SHP77 (cell line): Measurements from ENCODE around the gene SMARCD3.

ENCODE experiments used
- DNase-seq, 2 experiments: peaks; one replicate each; lab custom pipeline; 2025; lab: John Stamatoyannopoulos, UW

The SMARCD3 gene

GRCh38 chr7:151272877-151273276 lies 24.4 kb upstream of the SMARCD3 start:
- no peak for DNase-seq

GRCh38 chr7:151272405-151272804 lies 23.9 kb upstream of the SMARCD3 start:
- DNase-seq, result no peak

- no peak for DNase-seq
These were observed 23.3 kb upstream of the SMARCD3 start for GRCh38 chr7:151271699-151272355.

GRCh38 chr7:151269511-151269910 lies 21.0 kb upstream of the SMARCD3 start:
- DNase-seq, result no peak

- DNase-seq, result no peak
These were observed 16.9 kb upstream of the SMARCD3 start for GRCh38 chr7:151265351-151265931.

GRCh38 chr7:151264615-151265014 lies 16.1 kb upstream of the SMARCD3 start:
- no peak for DNase-seq

GRCh38 chr7:151261529-151261928 lies 13.0 kb upstream of the SMARCD3 start:
- no peak for DNase-seq

- DNase-seq, result no peak
These were observed 12.4 kb upstream of the SMARCD3 start for GRCh38 chr7:151260883-151261282.

GRCh38 chr7:151260471-151260870 lies 12.0 kb upstream of the SMARCD3 start:
- DNase-seq, result no peak

- DNase-seq, result no peak
These were observed 9.5 kb upstream of the SMARCD3 start for GRCh38 chr7:151257990-151258389.

- no peak for DNase-seq
These were observed 8.0 kb upstream of the SMARCD3 start for GRCh38 chr7:151256410-151257045.

GRCh38 chr7:151255390-151255789 lies 6.9 kb upstream of the SMARCD3 start:
- no peak for DNase-seq

- DNase-seq, result no peak
These were observed 6.4 kb upstream of the SMARCD3 start for GRCh38 chr7:151254851-151255250.

- no peak for DNase-seq
These were observed 5.8 kb upstream of the SMARCD3 start for GRCh38 chr7:151254316-151254715.

GRCh38 chr7:151252961-151253711 lies 4.6 kb upstream of the SMARCD3 start:
- no peak for DNase-seq

GRCh38 chr7:151252561-151252835 lies 4.0 kb upstream of the SMARCD3 start:
- DNase-seq, result no peak

GRCh38 chr7:151251689-151252560 lies 3.4 kb upstream of the SMARCD3 start:
- DNase-seq, result peak; percentile 46 to 68

- no peak for DNase-seq
These were observed 2.8 kb upstream of the SMARCD3 start for GRCh38 chr7:151251328-151251688.

GRCh38 chr7:151250181-151251132 lies 2.0 kb upstream of the SMARCD3 start:
- no peak for DNase-seq

- DNase-seq, result peak in 1 of 2 experiments; percentile 28
These were observed 1.2 kb upstream of the SMARCD3 start for GRCh38 chr7:151249732-151250072.
